ENCODE results near the gene TRIM45.

DNA sequence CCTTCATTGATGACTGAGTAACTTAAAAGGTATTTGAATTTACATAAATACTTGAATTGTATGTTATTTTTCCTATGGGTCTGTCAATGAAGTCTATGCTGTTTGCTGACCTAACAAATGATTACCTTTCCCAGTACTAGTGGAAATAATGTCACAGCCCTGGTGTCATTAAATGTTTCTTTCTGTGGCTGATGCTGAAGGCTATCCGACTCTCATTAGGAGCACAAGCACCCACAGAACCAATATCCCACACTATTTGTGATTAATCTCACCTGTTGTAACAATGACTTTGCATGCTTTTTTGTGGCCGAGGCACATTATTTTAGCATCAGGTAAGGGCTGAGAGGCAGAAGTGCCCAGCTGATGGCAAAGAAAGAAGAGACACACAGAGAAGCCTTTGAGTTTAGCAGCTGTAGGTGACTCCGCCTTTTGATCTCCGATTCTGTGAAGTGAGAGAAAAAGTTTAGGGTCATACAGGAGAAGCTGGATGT, 25.8 kb upstream of the TRIM45 start:
- TF ChIP-seq, protein P1, sequence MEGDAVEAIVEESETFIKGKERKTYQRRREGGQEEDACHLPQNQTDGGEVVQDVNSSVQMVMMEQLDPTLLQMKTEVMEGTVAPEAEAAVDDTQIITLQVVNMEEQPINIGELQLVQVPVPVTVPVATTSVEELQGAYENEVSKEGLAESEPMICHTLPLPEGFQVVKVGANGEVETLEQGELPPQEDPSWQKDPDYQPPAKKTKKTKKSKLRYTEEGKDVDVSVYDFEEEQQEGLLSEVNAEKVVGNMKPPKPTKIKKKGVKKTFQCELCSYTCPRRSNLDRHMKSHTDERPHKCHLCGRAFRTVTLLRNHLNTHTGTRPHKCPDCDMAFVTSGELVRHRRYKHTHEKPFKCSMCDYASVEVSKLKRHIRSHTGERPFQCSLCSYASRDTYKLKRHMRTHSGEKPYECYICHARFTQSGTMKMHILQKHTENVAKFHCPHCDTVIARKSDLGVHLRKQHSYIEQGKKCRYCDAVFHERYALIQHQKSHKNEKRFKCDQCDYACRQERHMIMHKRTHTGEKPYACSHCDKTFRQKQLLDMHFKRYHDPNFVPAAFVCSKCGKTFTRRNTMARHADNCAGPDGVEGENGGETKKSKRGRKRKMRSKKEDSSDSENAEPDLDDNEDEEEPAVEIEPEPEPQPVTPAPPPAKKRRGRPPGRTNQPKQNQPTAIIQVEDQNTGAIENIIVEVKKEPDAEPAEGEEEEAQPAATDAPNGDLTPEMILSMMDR (conservative IDR thresholded peaks at IDR 0.05; ENCODE audit: low read depth, low read length), result no peak
- TF ChIP-seq EZH2 (IDR thresholded peaks at IDR 0.05; ENCODE audit: borderline replicate concordance, low read depth, low read length, poor library complexity, severe bottlenecking), result no peak
